NCI-H82 (cell line): ENCODE results near the gene MIPEP.
A peak's percentile ranks its signal among the peaks of the same experiment; 100 is the strongest.

ENCODE experiments used
- DNase-seq: peaks from one replicate; lab custom pipeline; 2025; lab: John Stamatoyannopoulos, UW

Gene MIPEP

DNA sequence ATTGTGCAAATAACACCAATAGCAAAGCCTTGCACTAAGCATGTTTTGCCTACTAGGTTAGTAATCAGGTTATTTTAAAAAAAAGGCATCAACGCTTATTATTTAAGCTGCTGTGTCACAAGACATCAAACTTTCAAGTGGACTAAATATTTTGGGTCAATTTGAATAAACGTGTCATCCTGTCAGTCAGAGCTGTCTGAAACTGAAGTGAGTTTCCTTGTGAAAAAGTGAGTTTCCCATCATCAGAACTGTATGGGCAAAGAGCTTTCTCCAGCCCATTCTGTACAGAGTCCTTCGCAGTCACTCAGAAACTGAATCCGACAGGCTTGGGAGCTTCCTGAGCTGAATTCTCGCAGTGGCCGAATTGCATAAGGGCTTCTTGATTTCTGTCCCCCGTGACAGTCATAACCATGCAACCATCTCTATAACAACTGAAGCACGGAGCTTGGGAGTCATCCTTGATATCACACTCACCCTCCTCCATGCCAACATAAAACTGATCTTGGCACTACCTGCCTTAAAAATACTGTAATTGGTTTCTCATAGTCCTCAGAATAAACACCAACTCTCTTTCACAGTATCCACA lies 139.8 kb downstream of the MIPEP start:
- DNase-seq = peak; percentile 23

DNA sequence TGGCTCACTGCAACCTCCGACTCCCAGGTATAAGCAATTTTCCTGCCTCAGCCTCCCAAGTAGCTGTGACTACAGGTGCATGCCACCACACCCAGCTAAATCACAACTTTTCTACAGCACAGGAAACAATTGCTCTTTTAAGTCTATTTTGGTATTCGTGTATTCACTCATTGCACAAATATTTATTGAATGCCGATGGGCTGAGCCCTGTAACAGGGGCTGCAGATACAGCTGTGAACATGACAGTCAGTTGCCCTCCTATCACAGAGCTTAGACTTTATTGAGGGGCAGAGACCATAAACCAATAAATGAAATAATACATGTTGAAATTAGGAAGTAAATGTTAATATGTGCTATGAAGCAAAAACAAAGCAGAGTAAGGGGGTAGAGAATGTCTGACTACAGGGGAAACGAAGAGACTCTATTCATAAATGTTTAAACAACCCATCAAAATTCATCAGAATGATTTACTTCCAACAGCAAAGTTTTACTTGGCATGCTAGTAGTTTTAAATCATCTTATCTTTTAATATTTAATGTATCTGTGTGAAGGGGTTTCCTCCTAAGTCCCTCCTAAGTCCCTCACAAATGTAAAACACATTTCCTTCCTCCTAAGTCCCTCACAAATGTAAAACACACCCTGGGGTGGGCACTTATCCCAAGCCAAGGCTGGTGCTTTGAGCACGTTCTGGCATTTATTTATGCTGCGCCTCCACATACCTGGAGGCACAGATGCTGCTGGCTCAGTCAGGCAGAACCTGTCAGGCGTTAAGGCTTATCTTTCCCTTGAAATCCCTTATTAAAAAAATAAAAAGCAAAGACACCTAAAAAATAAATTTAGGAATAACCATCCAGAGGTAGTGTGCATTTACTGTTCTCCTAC lies 140.8 kb downstream of the MIPEP start:
- peak; percentile 81 for DNase-seq

DNA sequence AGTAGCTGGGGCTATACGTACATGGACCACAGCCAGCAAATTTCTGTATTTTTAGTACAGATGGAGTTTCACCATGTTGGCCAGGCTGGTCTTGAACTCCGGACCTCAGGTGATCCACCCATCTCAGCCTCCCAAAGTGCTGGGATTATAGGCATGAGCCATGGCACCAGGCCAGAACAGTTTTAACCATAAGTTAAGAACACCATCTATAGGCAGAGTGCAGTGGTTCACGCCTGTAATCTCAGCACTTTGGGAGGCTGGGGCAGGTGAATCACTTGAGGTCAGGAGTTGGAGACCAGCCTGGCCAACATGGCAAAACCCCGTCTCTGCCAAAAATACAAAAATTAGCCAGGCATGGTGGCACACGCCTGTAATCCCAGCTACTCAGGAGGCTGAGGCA lies 143.1 kb downstream of the MIPEP start:
- peak; percentile 21 for DNase-seq

DNA sequence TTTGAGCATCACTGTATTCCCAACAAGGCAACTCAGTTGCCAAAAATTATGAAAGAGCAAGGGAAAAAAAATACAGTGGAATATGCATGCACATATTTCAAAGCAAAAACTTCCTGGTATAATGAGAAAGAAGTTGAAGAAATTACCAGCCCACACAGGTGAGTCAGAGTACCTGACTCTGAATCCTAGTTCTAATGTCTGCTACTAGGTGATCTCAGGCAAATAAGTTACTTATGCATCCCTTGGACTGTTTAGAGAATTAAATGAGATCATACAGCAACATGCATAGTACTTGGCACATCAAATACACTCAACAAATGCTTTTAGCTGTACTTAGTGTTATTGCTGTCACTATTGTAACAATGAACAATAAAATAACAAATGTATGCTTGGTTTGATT lies 144.9 kb downstream of the MIPEP start:
- DNase-seq = no peak

DNA sequence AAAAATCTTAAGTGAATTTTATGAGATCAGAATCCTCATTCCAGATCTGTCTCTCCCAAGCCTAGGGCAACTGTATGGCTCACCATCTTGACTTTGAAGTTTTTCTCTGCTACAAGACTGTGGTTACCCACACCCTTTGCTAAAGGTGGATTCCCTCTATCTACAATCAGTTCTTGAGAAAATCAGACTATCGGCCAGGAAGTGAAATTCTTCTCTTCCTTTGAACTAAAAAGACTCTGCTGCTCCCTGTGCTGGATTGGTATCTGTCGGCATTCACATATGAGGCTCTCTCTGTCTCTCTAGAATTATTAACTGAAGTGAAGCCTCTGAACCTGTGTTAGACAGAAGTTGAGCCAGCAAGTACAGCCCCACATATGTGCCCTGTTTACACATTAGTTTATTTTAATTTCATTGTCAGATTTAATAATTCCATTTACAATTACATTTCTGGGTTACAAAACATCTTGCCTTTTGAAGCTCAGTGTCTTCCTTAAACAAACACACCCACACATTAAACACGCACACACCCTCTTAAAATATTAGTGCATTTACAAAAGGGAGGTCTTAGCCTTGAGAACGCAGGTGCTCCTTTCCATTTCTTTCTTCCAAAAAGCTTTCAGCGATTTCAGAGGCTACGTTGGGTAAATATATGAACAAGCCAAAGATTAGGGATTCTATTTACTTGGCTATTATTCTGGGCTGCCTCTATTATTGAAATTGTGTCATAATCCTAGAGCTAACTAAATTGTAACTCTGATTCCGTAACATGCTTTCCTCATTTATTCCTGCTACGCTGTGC lies 145.7 kb downstream of the MIPEP start:
- DNase-seq = no peak

DNA sequence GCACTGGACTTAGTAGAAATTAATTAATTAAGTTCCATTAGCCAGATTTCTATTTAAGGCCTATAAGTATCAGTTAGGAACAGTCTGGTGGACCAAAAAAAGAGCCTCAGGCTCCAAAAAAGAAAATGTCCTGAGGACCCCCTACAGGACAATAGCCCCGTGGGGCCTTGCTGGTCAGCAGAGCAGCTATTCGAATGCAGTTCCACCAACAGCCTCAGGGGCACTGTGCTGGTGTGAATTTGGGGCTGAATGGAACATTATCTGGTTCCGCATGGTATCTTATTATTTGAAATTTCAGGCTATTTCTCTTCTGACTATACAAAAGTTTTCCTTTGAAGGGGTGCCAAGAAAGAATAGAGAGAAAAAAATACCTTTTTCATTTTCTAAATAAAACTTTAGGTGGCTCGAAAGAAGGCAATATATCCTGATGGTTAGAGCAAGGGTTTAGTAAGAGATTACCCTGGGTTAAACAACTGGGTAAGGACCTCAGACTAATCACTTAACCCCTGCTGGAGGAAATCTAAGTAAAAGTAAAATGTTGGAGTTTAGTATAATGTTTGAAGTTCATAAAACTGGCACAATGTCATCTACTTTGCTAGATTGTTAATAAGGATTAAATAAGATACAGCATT lies 147.2 kb downstream of the MIPEP start:
- peak; percentile 51 for DNase-seq

DNA sequence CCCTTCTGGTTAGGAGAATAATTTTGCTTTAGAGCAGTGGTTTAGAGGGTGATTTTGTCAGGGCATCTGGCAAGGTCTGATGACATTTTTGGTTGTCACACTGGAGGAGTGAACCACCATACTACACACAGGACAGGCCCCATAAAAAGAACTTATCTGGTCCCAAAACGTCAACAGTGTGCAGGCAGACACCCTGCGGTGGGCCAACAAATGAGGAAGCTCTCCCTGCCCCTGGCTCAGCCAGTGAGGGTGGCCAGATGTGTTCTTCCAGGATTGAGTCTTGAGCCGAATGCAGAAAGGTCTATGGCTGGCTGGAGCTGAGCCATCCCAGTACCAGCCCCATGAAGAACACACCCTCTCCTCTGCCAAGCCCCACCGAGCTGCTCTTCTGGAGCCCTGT lies 149.2 kb downstream of the MIPEP start:
- DNase-seq = no peak

DNA sequence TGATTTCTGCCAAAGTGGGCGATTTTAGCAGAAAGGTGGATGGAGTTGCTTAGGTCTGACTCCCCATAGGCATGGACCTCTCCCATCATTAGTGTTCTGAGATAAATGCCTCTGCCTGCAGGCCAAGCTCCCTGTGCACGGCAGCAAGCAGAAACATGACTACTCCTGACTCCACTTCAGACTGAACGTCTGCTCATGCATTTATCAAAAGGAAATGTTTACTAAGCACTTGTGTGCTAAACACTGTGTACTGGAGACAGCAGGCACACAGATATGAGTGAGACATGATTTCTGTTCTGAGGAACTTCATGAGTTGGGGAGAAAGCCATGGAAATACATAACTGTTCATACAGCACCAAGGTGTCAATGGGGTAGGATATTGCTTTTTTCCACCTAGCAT lies 149.6 kb downstream of the MIPEP start:
- no peak for DNase-seq

DNA sequence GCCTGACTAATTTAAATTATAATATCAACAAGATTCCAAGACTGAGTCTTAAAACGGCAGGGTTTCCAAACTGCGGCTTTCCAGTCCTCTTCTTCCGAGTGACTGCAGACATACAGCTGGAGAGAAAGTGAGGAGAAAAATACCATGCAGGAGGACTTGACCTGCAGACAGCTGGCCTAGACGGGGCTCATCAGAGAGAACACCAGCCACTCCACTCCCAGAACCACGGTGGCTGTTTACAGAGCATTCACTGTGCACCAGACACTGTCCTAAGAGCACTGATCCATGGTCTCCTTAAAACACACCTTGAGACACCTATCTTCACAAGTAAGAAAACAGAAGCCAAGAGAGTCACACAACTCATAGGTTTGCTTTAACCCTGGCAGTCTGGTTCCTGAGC lies 152.7 kb downstream of the MIPEP start:
- no peak for DNase-seq

DNA sequence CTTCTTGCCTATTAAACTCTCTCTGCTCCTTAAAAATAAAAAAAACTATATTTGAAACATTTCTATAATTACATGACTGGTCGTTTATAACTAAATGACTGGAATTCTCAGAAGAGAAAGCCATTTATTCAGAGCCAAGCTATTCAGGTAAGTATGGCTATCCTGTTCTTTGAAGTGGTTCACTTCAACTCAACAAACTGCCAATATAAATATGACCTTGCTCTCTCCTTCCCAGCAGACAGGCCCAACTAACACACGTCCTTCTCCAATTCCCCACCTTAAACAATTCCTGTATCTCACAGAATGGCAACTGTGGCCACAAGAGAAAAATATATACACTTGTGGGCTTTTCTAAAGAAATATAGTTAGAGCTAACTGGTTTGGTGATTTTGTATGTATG lies 153.9 kb downstream of the MIPEP start:
- no peak for DNase-seq

DNA sequence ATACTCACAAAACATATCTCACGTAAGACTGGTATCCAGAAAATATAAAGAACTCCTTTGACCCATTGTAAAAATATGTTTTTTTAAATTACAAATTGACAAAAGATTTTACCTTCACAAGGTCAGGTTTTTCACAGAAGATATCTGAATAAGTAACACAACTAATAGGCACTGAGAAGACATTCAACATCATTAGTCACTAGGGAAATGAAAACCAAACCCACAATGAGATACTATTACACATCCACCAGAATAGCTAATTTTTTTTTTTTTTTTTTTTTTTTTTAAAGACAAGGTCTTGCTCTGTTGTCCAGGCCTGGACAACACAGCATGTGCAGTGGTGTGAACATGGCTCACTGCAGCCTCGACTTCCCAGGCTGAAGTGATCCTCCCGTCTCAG lies 157.5 kb downstream of the MIPEP start:
- no peak for DNase-seq

DNA sequence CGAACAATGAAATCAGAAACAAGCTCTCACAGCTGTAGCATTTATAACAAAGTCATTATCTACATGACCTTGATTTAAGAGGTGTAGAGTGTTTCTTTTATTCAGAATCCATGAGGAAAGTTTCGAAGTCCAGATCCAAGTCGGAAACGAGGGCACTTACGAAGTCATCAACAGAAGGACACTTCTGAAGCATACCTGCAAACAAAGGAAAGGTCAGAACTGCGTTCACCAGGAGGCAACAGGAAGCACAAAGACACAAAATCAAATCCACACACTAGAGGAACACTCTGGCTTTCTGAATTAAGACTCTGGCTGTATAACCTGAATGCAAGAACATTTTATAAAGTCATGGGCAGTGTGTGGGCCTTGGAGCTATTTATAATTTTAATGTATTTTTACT lies 158.9 kb downstream of the MIPEP start:
- no peak for DNase-seq

DNA sequence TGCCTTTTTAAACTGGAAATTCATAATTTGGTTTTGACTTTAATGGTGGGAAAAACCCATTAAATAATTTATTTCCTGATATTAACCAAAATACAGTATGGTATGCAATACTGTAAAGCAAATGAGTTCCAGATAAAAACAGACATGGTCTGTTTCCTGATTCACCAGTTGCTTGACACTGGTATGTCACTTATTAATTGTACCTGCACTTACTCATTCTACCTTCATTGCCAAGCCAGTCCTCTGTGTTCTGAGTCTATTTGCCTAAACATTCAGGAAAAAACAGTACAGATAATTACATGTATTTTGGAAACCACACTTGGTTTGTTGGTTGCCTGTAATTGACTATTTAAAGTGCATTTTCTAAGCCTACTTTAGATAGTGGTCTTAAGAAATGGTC lies 159.7 kb downstream of the MIPEP start:
- no peak for DNase-seq

DNA sequence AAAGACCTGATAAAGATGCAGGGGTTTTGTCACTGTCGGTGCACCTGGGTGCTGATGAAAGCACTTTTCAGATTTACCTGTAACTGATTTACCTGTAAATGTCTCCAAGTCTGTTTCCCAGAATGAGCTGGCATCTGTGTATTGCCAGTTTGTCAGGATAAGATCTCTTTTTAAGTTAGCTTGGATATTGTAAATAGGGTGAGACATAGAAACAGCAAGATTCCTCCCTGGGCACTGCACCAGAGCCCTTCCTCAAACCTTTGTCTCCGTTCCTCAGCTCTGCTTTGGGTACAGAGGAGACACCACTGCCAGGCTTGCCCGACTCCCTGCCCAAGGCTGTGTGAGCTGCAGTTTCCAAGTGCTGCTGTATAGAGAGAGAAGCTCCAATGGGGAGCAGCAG lies 160.4 kb downstream of the MIPEP start:
- DNase-seq = no peak

DNA sequence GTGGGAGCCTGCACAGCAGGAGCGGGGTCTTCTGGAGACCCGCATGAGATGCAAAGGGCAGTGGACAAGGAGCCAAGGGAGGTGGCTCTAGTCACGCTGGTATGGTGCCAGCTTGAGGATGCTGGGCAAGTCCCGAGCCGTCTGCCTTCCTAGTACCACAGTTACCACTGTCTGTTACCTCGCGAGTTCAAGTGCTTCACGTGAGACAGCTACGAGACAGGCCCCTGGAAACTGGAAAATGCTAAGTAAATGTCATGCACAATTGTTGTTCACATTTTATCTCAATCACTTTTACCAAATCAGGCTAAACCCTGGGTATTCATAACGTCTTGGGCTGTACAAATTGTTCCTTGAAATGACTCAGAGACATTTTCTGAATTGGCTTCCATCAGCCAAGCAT lies 163.3 kb downstream of the MIPEP start:
- DNase-seq = no peak

DNA sequence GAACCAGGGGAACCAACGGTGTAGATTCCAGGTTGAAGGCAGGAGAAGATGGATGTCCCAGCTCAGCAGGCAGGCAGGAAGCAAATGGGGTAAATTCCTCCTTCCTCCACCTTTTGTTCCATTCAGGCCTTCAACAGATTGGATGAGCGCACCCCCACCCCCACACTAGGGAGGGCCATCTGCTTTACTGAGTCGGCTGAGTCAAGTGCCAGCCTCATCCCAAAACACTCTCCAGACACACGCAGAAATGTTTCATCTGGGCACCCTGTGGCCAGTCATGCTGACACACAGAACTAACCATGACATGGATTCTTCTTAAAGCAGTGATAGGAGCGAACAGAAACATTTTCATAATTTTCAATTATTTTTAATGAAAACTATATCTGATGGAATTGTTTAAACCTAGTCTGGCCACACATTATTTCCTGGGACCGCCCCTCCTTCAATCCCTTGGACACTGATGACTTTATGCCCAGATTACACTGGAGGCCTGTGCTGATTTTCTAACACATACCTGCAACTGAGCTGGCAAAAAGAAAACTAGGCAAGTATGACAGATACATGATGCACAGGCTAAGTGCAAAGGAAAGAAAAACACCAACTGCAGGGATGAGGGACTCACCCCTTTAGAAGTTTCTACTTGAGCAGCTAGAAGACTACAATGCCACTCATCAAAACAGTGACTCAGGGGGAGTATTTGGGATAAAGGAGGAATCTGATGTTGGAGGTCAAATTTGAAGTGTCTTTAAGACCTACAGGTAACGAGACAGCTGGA lies 164.8 kb downstream of the MIPEP start:
- peak; percentile 84 for DNase-seq

DNA sequence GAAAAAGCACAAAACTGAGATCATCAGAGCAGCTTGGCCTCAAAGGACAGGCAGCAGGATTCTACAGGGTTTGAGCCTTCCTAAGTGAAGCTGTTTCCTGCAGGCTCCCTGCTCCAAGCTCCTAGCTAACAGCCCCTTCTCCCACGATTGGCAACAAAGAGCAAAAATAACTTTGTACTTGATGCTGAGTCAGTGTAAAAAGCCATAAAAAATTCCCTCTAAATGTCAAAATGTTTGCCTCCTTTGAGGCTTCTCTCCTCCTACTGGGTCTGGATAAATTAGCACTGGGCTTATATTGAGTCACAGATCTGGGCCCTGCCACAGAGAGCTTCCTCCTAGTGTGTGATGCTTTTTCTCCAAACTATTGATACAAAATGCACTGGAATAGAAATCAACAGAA lies 165.7 kb downstream of the MIPEP start:
- DNase-seq = peak; percentile 30

DNA sequence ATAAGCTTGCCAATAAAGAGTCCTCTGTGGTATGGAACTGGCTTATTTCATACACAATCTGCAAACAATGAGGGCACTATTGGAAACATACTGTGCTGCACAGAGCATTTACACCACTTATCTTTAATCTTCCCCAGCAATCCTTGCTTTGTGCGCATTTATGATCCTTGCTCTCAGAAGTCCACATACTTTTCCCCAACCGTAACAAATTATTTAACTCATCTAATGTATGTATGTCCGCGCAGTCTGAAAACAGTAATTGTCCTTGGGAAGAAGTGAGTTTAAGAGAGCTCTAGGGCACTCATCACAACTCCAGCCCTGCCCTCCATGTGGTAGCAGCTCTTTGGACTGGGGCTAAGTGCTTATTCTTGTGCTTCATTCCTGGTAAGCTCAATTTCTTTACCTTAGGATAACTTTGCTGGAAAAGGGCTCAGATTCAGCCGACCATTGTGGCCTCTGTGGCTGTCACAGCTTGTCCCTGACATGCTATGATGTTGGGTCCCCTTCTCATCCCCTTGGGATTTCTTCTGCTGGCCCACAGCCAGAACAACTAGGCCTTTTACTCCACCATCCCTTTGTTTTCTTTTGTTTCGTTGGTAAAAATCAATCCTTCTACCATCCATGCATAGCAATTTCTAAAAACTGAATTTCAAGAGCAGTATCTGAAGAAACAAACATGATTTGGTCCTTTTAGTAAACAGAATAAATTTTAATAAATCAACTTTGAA lies 166.3 kb downstream of the MIPEP start:
- peak; percentile 28 for DNase-seq

DNA sequence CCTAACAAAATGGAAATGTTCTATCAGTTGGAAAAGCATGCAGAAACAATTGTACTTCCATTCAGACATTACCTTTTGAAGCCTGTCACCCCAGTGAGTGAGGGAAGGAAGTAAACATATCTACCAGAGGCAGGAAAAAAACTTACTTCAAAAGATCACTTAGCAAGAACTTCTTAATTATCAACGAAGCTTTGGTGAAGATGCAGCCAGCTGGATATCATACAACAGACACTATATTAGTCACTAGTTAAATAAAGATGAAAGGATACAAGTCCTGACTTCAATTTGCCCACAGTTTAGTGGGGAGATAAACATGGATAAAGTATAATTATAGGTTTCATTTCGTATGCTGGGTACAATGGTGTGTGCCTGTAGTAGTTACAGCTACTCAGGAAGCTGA lies 170.2 kb downstream of the MIPEP start:
- DNase-seq = no peak

DNA sequence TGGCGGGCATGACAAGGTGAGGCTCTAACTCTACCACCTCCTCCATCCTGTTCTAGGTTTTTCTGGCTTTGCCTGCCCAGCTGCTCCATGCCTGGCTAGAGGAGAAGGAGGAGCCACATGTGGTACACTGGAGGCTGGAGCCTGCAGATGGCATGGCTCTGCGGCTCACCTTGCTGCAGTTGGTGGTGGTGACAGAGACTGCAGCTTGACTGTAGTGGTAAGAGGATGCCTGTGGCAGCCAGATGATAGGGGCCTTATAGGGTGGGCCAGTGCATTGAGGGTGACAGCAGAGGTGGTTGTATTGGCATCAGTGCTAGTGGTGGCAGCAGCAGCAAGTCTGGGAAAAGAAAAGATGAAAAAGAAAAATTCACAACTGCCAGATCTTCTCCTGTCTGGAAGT lies 172.8 kb downstream of the MIPEP start:
- DNase-seq = no peak

DNA sequence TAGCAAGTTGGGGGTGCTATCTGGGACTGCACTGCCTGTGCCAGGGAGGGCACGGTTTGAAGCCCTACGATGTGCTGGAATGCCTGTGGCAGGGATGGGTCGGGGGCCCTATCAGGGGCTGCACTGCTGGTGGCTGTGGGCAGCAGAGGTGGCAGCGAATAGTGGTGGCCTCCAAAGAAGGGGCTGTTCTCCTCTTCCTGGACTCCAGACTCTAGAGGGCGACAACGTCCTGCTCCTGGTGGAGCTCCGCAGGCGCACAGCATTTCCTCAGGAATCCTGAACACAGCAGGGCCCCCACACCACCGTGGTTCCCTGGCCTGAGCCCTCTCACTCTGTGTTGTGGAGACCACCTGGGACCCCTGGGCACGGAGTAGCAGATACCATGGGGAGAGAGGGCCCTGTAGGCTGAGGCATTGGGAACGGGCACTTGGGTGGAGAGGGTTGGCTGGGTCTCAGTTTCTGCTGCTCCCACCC lies 173.4 kb downstream of the MIPEP start:
- DNase-seq = peak; percentile 55
